ENCODE measurements around the gene AFF3. TPM values are rescaled to one million over a fixed set of nuclear protein-coding genes. Genes with fewer than 3 reads are reported as not detected.

Gene AFF3
- total RNA-seq, 4 donors from 2014 or later: 9.0 to 20.2 (median 14.5) TPM

DNA sequence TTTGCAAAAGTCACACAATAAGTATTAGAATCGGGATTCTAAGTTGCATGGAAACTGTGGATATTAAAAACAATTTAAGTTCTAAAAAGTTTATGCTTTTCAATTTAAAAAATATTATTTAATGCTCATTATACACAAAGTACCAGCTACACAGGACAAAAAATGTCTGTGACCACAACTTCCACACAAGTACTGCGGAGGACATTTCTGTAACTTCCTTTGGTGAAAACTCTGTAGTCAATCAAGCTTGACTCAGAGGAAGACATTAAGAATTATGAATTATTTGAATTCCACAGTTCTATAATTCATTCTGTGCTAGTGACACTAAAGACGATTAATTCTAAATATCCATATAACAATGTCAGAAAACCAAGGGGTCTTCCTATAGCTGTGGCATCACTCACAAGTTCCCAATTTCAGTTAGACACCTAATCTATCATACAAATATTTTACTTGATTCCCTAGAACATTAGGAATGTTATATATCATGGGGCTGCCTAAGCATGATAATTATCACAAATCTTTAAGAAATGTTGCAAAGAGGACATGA, 120.5 kb downstream of the AFF3 start:
- intact Hi-C loops (cut with DNase I; ENCODE audit: low total_unique reads) (no loop called here), in situ Hi-C loops (cut with MboI; ENCODE audit: low pct_ligation_motif_present in 1 of 4, low pct_unique_long_range_greater_than_20kb in 1 of 4, low sequenced_read_pairs in 3 of 4) (no loop called here)
- WGBS, 2 donors (ENCODE audit: low coverage in 1 of 2): 70 to 76% methylated on average over 3 of the region's 3 CpGs
- H3K27me3 ChIP-seq: no peaks in the 10 kb centered on the region
- no peaks in the 10 kb centered on the region for H3K36me3 ChIP-seq
- H3K4me3 ChIP-seq: no peak overlapping the region
- no peak for DNase-seq
- no peak overlapping the region for H3K27ac ChIP-seq
- TF ChIP-seq EP300 (IDR thresholded peaks at IDR 0.05; ENCODE audit: low read depth): no peak
- no peak for TF ChIP-seq POLR2AphosphoS5 (IDR thresholded peaks at IDR 0.05)
- TF ChIP-seq, protein P1, sequence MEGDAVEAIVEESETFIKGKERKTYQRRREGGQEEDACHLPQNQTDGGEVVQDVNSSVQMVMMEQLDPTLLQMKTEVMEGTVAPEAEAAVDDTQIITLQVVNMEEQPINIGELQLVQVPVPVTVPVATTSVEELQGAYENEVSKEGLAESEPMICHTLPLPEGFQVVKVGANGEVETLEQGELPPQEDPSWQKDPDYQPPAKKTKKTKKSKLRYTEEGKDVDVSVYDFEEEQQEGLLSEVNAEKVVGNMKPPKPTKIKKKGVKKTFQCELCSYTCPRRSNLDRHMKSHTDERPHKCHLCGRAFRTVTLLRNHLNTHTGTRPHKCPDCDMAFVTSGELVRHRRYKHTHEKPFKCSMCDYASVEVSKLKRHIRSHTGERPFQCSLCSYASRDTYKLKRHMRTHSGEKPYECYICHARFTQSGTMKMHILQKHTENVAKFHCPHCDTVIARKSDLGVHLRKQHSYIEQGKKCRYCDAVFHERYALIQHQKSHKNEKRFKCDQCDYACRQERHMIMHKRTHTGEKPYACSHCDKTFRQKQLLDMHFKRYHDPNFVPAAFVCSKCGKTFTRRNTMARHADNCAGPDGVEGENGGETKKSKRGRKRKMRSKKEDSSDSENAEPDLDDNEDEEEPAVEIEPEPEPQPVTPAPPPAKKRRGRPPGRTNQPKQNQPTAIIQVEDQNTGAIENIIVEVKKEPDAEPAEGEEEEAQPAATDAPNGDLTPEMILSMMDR (IDR thresholded peaks at IDR 0.05): no peak
- TF ChIP-seq POLR2A (IDR thresholded peaks at IDR 0.05): no peak
- H3K4me1 ChIP-seq: peaks cover 0 to 6% (median 0%) of the 10 kb centered on the region in 4 donors
- no peaks in the 10 kb centered on the region for H3K9me3 ChIP-seq

DNA sequence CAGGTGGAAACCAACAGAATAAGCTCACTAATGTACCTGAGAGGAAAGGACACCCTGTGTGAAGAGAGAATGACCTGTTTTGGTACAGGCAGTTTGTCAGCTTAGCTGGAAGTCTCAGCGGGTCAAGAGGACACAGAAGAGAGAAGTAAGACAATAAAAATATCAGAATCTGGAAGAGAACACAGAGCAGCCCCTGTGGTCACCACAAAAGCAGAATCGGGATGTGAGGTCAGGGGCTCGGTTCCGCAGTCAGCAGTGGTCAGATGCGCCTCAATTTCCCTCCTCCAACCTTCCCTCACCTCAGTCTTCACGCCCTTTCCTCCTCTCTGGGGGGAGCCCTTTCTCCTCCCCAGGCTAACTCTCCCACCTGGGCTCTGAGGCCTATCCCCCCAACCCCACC, 122.9 kb downstream of the AFF3 start:
- intact Hi-C loops (cut with DNase I; ENCODE audit: low total_unique reads) (no loop called here), in situ Hi-C loops (cut with MboI; ENCODE audit: low pct_ligation_motif_present in 1 of 4, low pct_unique_long_range_greater_than_20kb in 1 of 4, low sequenced_read_pairs in 3 of 4) (no loop called here)
- DNase-seq: no peak
- Histone ChIP-seq H3K27me3 (no peaks in the 10 kb centered on the region), H3K27ac (no peak overlapping the region), H3K4me1 (peaks cover 0 to 6% (median 0%) of the 10 kb centered on the region in 4 donors), H3K4me3 (no peak overlapping the region), H3K9me3 (no peaks in the 10 kb centered on the region), H3K36me3 (no peaks in the 10 kb centered on the region)
- TF ChIP-seq, protein P1 (IDR thresholded peaks at IDR 0.05): no peak
- TF ChIP-seq POLR2A (IDR thresholded peaks at IDR 0.05) (no peak), POLR2AphosphoS5 (IDR thresholded peaks at IDR 0.05) (no peak), EP300 (IDR thresholded peaks at IDR 0.05; ENCODE audit: low read depth) (no peak)
- 83 to 89% methylated on average over 4 to 6 of the region's 6 CpGs for WGBS, 2 donors (ENCODE audit: low coverage in 1 of 2)

DNA sequence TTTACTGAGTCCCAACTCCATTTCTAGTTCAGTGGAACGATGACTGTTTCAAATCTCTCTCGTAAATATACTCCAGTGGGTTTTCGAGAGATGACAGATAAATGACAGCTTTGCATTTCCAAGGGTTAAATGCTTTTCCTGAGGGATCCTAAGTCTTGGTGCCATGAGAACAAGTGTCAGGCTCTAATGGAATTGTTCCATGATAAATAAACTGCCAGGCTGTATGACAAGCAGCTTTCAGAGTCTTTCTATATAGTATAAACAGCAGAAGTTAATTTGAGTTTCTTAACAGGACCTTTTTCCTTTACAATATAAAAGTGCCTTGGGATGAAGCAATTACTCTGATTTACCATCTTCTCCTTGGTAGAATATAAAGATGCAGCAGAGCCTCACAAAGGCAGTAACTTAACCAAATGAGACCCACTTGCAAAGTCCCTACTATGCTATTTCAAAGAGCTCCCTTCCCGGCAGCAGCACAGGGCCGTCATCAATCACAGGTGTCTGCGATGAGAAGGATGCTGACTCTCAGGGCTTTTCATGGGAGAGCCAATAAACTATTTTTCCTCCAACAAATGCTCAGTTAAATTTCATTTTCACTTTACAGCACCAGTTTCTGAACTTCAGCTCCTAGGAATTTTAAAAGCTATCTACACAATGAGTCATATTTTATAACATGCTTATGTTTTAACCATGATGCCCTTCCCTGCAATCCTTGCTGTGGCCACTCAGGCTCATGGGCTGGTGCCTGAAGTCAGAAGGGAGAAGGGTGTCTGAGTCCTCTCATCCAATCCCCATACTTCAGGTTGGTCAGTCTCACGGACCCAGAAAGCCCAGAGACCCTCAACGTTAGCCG, 123.8 kb downstream of the AFF3 start:
- no peak for DNase-seq
- 67 to 100% methylated on average over 3 to 9 of the region's 9 CpGs for WGBS, 2 donors (ENCODE audit: low coverage in 1 of 2)

DNA sequence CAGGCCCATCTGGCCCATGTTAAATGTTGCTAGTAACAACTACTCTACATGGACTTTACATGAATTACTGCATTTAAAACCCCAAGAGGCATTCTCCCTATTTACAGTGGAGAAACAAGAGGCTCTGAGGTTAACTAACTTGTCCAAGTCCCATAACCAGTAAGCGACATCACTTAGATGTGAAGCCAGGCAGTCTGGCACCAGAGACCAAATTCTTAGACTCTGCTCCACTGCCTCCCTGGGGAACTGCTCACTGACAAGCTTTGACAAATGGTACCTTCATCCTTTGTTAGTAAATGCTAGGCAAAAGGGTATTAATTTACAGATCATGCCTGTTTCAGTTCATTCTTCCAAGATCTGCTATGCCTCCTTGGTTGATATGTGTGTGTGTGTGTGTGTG, 124.8 kb downstream of the AFF3 start:
- peaks cover 0 to 6% (median 0%) of the 10 kb centered on the region in 4 donors for H3K4me1 ChIP-seq
- DNase-seq: no peak
- no peak for TF ChIP-seq POLR2AphosphoS5 (IDR thresholded peaks at IDR 0.05)
- TF ChIP-seq, protein P1 (IDR thresholded peaks at IDR 0.05): no peak
- intact Hi-C loops (cut with DNase I; ENCODE audit: low total_unique reads): no loop called here
- in situ Hi-C loops (cut with MboI; ENCODE audit: low pct_ligation_motif_present in 1 of 4, low pct_unique_long_range_greater_than_20kb in 1 of 4, low sequenced_read_pairs in 3 of 4): no loop called here
- 58% methylated on average over 1 of the region's 1 CpG; no CpG with 5 or more reads in 1 of the 2 donors for WGBS, 2 donors (ENCODE audit: low coverage in 1 of 2)
- H3K4me3 ChIP-seq: no peak overlapping the region
- H3K36me3 ChIP-seq: no peaks in the 10 kb centered on the region
- no peaks in the 10 kb centered on the region for H3K27me3 ChIP-seq
- no peaks in the 10 kb centered on the region for H3K9me3 ChIP-seq
- H3K27ac ChIP-seq: no peak overlapping the region

More for the DNA sequence above, 123.8 kb downstream of the AFF3 start:
- Histone ChIP-seq H3K9me3 (no peaks in the 10 kb centered on the region), H3K4me3 (no peak overlapping the region), H3K4me1 (peaks cover 0 to 6% (median 0%) of the 10 kb centered on the region in 4 donors), H3K27me3 (no peaks in the 10 kb centered on the region), H3K36me3 (no peaks in the 10 kb centered on the region), H3K27ac (peak overlapping the region in 1 of 4 donors; percentile 23)
- TF ChIP-seq, protein P1 (IDR thresholded peaks at IDR 0.05): no peak
- TF ChIP-seq EP300 (IDR thresholded peaks at IDR 0.05; ENCODE audit: low read depth) (no peak), POLR2A (IDR thresholded peaks at IDR 0.05) (no peak), POLR2AphosphoS5 (IDR thresholded peaks at IDR 0.05) (no peak)
- in situ Hi-C loops (cut with MboI; ENCODE audit: low pct_ligation_motif_present in 1 of 4, low pct_unique_long_range_greater_than_20kb in 1 of 4, low sequenced_read_pairs in 3 of 4) (no loop called here), intact Hi-C loops (cut with DNase I; ENCODE audit: low total_unique reads) (no loop called here)
